Coronary artery (tissue), 2 donors: Measurements from ENCODE around the gene PAPSS1.

Experiments
- DNase-seq: peaks from one replicate; pipeline ENCODE4 v3.0.0-alpha.2; 2017; ENCODE audit warnings: low spot score
- H3K27ac ChIP-seq, 2 donors: fragments of 200-600 bp; sonication (generic); one replicate each; pipeline ENCODE4 v1.5.1; 2016 to 2019
- H3K4me3 ChIP-seq: fragments of 200-600 bp; sonication (generic); 2 replicates; pipeline ENCODE4 v1.5.1; 2016; ENCODE audit warnings: mild to moderate bottlenecking, moderate library complexity
- TF ChIP-seq, protein P1 (sequence below): fragments of 200-600 bp; sonication (generic); IDR thresholded peaks from one replicate; pipeline ENCODE4 v1.5.1; 2019; ENCODE audit warnings: antibody characterized with exemption

Gene PAPSS1

DNA sequence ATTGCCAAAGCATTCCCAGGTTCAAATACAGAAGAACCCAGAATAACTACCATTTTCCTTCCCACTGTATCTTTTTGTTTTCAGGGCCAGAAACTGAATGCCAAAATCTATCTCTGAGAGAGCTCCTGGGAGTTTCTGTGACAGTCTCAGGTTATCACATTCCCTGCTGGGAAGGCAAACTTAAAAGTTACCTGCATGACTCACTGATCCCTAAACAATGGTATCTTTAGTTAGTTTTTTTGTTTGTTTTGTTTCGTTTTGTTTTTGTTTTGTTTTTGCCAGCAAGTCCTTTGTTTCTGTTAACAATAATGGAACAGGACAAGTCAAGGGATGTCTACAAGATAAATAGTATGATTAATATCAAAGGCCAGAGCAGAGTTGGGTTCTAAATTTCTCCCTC is 34.3 kb downstream of the PAPSS1 start:
- no peak for DNase-seq
- Histone ChIP-seq H3K27ac (no peak overlapping the region), H3K4me3 (no peak overlapping the region)
- TF ChIP-seq, protein P1, sequence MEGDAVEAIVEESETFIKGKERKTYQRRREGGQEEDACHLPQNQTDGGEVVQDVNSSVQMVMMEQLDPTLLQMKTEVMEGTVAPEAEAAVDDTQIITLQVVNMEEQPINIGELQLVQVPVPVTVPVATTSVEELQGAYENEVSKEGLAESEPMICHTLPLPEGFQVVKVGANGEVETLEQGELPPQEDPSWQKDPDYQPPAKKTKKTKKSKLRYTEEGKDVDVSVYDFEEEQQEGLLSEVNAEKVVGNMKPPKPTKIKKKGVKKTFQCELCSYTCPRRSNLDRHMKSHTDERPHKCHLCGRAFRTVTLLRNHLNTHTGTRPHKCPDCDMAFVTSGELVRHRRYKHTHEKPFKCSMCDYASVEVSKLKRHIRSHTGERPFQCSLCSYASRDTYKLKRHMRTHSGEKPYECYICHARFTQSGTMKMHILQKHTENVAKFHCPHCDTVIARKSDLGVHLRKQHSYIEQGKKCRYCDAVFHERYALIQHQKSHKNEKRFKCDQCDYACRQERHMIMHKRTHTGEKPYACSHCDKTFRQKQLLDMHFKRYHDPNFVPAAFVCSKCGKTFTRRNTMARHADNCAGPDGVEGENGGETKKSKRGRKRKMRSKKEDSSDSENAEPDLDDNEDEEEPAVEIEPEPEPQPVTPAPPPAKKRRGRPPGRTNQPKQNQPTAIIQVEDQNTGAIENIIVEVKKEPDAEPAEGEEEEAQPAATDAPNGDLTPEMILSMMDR, result no peak

DNA sequence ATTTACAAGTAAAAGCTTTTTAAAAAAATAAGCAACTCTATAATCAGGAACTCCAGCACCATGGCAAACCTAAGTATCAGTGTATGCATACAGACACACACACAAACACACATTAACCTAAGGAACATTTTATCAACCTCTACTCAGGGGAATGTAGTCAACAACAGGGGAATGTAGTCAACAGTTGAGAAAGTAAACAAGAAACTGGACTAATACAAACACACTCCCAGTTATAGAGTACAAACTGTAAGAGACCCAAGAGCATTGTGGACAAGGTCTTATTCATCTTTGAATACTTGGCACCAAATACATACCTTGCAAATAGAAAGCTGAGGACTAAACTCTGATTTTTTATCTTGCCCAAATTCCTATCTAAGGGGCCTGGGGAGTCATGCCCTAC is 36.2 kb downstream of the PAPSS1 start:
- no peak for DNase-seq
- TF ChIP-seq, protein P1, result no peak
- Histone ChIP-seq H3K27ac (no peak overlapping the region), H3K4me3 (no peak overlapping the region)

DNA sequence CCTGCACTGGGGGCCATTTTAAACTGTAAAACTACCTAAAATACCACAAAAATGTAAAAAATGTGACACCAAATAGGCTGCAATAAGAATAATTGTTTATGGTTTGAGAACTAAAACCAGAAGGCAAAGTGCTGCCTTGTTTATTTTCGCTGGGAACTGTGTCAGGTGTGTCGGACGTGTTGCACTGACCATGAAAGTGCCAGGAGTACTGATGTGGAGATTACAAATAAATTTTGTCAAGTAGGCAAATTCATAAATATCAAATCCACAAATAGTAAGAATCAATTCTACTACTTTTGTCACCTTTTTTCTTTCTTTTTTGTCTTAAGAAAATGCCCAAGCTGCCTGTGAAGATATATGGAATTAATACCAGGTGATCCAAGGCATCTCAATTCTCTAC is 37.7 kb downstream of the PAPSS1 start:
- DNase-seq, result no peak
- TF ChIP-seq, protein P1, result no peak
- Histone ChIP-seq H3K27ac (no peak overlapping the region), H3K4me3 (no peak overlapping the region)

DNA sequence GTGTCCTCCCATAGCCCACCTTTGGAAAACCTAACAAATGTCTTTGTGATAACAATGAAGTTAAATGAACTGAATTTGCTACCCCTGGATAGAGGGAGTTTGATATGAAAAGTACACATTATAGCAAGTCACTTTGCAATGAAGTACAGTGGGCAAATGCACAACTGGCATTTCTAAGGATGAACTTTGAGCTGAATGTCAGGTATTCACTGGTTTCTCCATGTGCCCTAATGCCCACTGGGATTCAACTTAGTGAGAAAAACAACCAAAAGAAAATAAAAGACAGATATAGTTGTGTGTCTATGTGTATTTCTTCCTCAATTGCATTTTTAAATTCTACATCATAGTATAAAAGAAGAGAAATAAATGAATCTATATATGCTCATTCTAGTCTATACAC is 51.0 kb downstream of the PAPSS1 start:
- TF ChIP-seq, protein P1, result no peak
- Histone ChIP-seq H3K4me3 (no peak overlapping the region), H3K27ac (no peak overlapping the region)
- no peak for DNase-seq

DNA sequence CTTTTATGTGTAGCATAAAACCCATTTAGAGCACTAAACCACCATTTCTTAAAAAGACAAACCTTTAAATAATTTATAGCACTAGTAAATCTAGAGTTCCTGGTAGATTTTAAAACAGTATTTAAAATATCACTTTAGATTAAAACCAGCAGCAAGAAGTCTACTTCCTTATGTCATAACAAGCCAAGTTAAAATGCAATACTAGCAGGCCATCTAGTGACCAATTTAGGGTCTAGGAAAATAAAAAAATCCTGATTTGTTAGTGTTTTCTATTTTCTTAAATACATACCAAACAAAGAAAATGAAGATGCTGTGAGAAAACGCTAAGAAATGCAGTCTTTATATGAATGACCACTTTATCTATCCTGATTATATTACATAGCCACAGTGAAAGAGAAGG is 53.9 kb downstream of the PAPSS1 start:
- no peak overlapping the region for H3K4me3 ChIP-seq
- no peak for DNase-seq
- H3K27ac ChIP-seq, result no peak overlapping the region
- TF ChIP-seq, protein P1, result no peak

DNA sequence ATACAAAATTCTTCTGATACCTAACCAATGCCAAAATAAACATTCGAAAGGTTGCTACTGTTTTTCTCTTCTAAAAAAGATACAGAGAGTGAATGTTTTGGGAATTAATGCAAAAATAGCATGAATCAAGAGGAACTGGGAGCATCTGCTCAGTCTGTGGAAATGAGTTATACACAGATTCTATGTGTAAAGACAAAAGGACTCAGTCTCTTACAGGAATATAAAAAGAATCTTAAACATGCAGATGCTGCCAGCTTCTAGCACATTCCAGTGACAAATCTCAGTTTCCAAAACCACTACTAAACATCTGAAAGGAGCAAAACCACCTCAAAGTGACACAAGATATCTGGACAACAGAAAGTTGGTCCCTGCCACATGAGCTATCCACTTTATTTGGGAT is 55.0 kb downstream of the PAPSS1 start:
- H3K27ac ChIP-seq, result no peak overlapping the region

More for the DNA sequence above, 55.0 kb downstream of the PAPSS1 start:
- no peak overlapping the region for H3K4me3 ChIP-seq
- TF ChIP-seq, protein P1, result no peak
- DNase-seq, result no peak
